ENCODE results near the gene DNAH17.

Gene DNAH17

GRCh38 chr17:78428836-78429617 is 148.2 kb downstream of the DNAH17 start:
- Histone ChIP-seq H3K4me1 (ENCODE audit: control insufficient read depth, insufficient read depth, low read length) (no peaks in the 10 kb centered on the region), H3K9ac (ENCODE audit: low read length) (no peak overlapping the region), H3K27me3 (ENCODE audit: control insufficient read depth, insufficient read depth, low read length) (no peaks in the 10 kb centered on the region), H3K36me3 (ENCODE audit: control insufficient read depth, insufficient read depth, low read length) (peaks cover 38% of the 10 kb centered on the region), H3K27ac (ENCODE audit: low read depth, low read length) (no peak overlapping the region), H3K9me3 (ENCODE audit: control insufficient read depth, insufficient read depth, low read depth, low read length) (no peaks in the 10 kb centered on the region), H3K4me3 (ENCODE audit: low read depth, low read length) (no peak overlapping the region)

- Histone ChIP-seq H3K27ac (ENCODE audit: low read depth, low read length) (no peak overlapping the region), H3K27me3 (ENCODE audit: control insufficient read depth, insufficient read depth, low read length) (no peaks in the 10 kb centered on the region), H3K4me1 (ENCODE audit: control insufficient read depth, insufficient read depth, low read length) (no peaks in the 10 kb centered on the region), H3K9me3 (ENCODE audit: control insufficient read depth, insufficient read depth, low read depth, low read length) (no peaks in the 10 kb centered on the region), H3K9ac (ENCODE audit: low read length) (no peak overlapping the region), H3K36me3 (ENCODE audit: control insufficient read depth, insufficient read depth, low read length) (peaks cover 47% of the 10 kb centered on the region), H3K4me3 (ENCODE audit: low read depth, low read length) (no peak overlapping the region)
These were observed 149.1 kb downstream of the DNAH17 start for GRCh38 chr17:78428025-78428575.

- H3K4me3 ChIP-seq (ENCODE audit: low read depth, low read length) = no peak overlapping the region
- no peak overlapping the region for H3K27ac ChIP-seq (ENCODE audit: low read depth, low read length)
- H3K36me3 ChIP-seq (ENCODE audit: control insufficient read depth, insufficient read depth, low read length) = peaks cover 57% of the 10 kb centered on the region
- no peaks in the 10 kb centered on the region for H3K9me3 ChIP-seq (ENCODE audit: control insufficient read depth, insufficient read depth, low read depth, low read length)
- H3K4me1 ChIP-seq (ENCODE audit: control insufficient read depth, insufficient read depth, low read length) = peaks cover 3% of the 10 kb centered on the region; the same call in 1 of the 2 replicates
- H3K27me3 ChIP-seq (ENCODE audit: control insufficient read depth, insufficient read depth, low read length) = no peaks in the 10 kb centered on the region
- no peak overlapping the region for H3K9ac ChIP-seq (ENCODE audit: low read length)
These were observed 150.1 kb downstream of the DNAH17 start for GRCh38 chr17:78427140-78427539.

GRCh38 chr17:78426293-78426879 is 150.8 kb downstream of the DNAH17 start:
- Histone ChIP-seq H3K36me3 (ENCODE audit: control insufficient read depth, insufficient read depth, low read length) (peaks cover 60% of the 10 kb centered on the region), H3K27ac (ENCODE audit: low read depth, low read length) (no peak overlapping the region)

GRCh38 chr17:78425429-78425828 is 151.8 kb downstream of the DNAH17 start:
- Histone ChIP-seq H3K4me3 (ENCODE audit: low read depth, low read length) (no peak overlapping the region), H3K27me3 (ENCODE audit: control insufficient read depth, insufficient read depth, low read length) (no peaks in the 10 kb centered on the region), H3K27ac (ENCODE audit: low read depth, low read length) (no peak overlapping the region), H3K9me3 (ENCODE audit: control insufficient read depth, insufficient read depth, low read depth, low read length) (no peaks in the 10 kb centered on the region), H3K9ac (ENCODE audit: low read length) (no peak overlapping the region), H3K36me3 (ENCODE audit: control insufficient read depth, insufficient read depth, low read length) (peaks cover 70% of the 10 kb centered on the region), H3K4me1 (ENCODE audit: control insufficient read depth, insufficient read depth, low read length) (peaks cover 10% of the 10 kb centered on the region)

More at GRCh38 chr17:78426293-78426879, 150.8 kb downstream of the DNAH17 start:
- H3K9me3 ChIP-seq (ENCODE audit: control insufficient read depth, insufficient read depth, low read depth, low read length) = no peaks in the 10 kb centered on the region
- no peak overlapping the region for H3K4me3 ChIP-seq (ENCODE audit: low read depth, low read length)
- no peaks in the 10 kb centered on the region for H3K27me3 ChIP-seq (ENCODE audit: control insufficient read depth, insufficient read depth, low read length)
- no peak overlapping the region for H3K9ac ChIP-seq (ENCODE audit: low read length)
- H3K4me1 ChIP-seq (ENCODE audit: control insufficient read depth, insufficient read depth, low read length) = peaks cover 6% of the 10 kb centered on the region

- Histone ChIP-seq H3K27ac (ENCODE audit: low read depth, low read length) (no peak overlapping the region), H3K4me3 (ENCODE audit: low read depth, low read length) (no peak overlapping the region), H3K27me3 (ENCODE audit: control insufficient read depth, insufficient read depth, low read length) (no peaks in the 10 kb centered on the region), H3K9me3 (ENCODE audit: control insufficient read depth, insufficient read depth, low read depth, low read length) (no peaks in the 10 kb centered on the region), H3K9ac (ENCODE audit: low read length) (no peak overlapping the region), H3K4me1 (ENCODE audit: control insufficient read depth, insufficient read depth, low read length) (peaks cover 10% of the 10 kb centered on the region), H3K36me3 (ENCODE audit: control insufficient read depth, insufficient read depth, low read length) (peaks cover 77% of the 10 kb centered on the region)
These were observed 153.1 kb downstream of the DNAH17 start for GRCh38 chr17:78423961-78424675.

GRCh38 chr17:78422872-78423588 is 154.2 kb downstream of the DNAH17 start:
- Histone ChIP-seq H3K27me3 (ENCODE audit: control insufficient read depth, insufficient read depth, low read length) (no peaks in the 10 kb centered on the region), H3K9ac (ENCODE audit: low read length) (no peak overlapping the region), H3K4me3 (ENCODE audit: low read depth, low read length) (no peak overlapping the region), H3K36me3 (ENCODE audit: control insufficient read depth, insufficient read depth, low read length) (peaks cover 84% of the 10 kb centered on the region), H3K9me3 (ENCODE audit: control insufficient read depth, insufficient read depth, low read depth, low read length) (no peaks in the 10 kb centered on the region), H3K27ac (ENCODE audit: low read depth, low read length) (no peak overlapping the region; the same call in 1 of the 2 replicates), H3K4me1 (ENCODE audit: control insufficient read depth, insufficient read depth, low read length) (peaks cover 10% of the 10 kb centered on the region)

- H3K4me3 ChIP-seq (ENCODE audit: low read depth, low read length) = no peak overlapping the region
- no peak overlapping the region for H3K9ac ChIP-seq (ENCODE audit: low read length)
- H3K27ac ChIP-seq (ENCODE audit: low read depth, low read length) = no peak overlapping the region
- peaks cover 85% of the 10 kb centered on the region for H3K36me3 ChIP-seq (ENCODE audit: control insufficient read depth, insufficient read depth, low read length)
- peaks cover 10% of the 10 kb centered on the region for H3K4me1 ChIP-seq (ENCODE audit: control insufficient read depth, insufficient read depth, low read length)
- H3K27me3 ChIP-seq (ENCODE audit: control insufficient read depth, insufficient read depth, low read length) = no peaks in the 10 kb centered on the region
- H3K9me3 ChIP-seq (ENCODE audit: control insufficient read depth, insufficient read depth, low read depth, low read length) = no peaks in the 10 kb centered on the region
These were observed 155.0 kb downstream of the DNAH17 start for GRCh38 chr17:78422267-78422605.

GRCh38 chr17:78421534-78422266 is 155.5 kb downstream of the DNAH17 start:
- Histone ChIP-seq H3K4me1 (ENCODE audit: control insufficient read depth, insufficient read depth, low read length) (peaks cover 10% of the 10 kb centered on the region), H3K27ac (ENCODE audit: low read depth, low read length) (no peak overlapping the region), H3K9ac (ENCODE audit: low read length) (no peak overlapping the region), H3K36me3 (ENCODE audit: control insufficient read depth, insufficient read depth, low read length) (peaks cover 83% of the 10 kb centered on the region), H3K4me3 (ENCODE audit: low read depth, low read length) (no peak overlapping the region), H3K27me3 (ENCODE audit: control insufficient read depth, insufficient read depth, low read length) (no peaks in the 10 kb centered on the region), H3K9me3 (ENCODE audit: control insufficient read depth, insufficient read depth, low read depth, low read length) (no peaks in the 10 kb centered on the region)

GRCh38 chr17:78421084-78421533 is 156.1 kb downstream of the DNAH17 start:
- no peaks in the 10 kb centered on the region for H3K9me3 ChIP-seq (ENCODE audit: control insufficient read depth, insufficient read depth, low read depth, low read length)
- no peak overlapping the region for H3K4me3 ChIP-seq (ENCODE audit: low read depth, low read length)
- H3K27me3 ChIP-seq (ENCODE audit: control insufficient read depth, insufficient read depth, low read length) = no peaks in the 10 kb centered on the region
- H3K36me3 ChIP-seq (ENCODE audit: control insufficient read depth, insufficient read depth, low read length) = peaks cover 83% of the 10 kb centered on the region
- H3K4me1 ChIP-seq (ENCODE audit: control insufficient read depth, insufficient read depth, low read length) = peaks cover 10% of the 10 kb centered on the region
- no peak overlapping the region for H3K27ac ChIP-seq (ENCODE audit: low read depth, low read length)
- H3K9ac ChIP-seq (ENCODE audit: low read length) = no peak overlapping the region

Measured in HUES6 (cell line).